Ishikawa (cell line): ENCODE results near the gene FIGNL1.

ENCODE experiments used
- CREB1 ChIP-seq: IDR thresholded peaks from 2 replicates; pipeline ENCODE4 v1.6.1; 2012; ENCODE audit warnings: low read depth
- EP300 ChIP-seq: IDR thresholded peaks from 2 replicates; pipeline ENCODE4 v1.6.1; 2012; ENCODE audit warnings: borderline replicate concordance
- RAD21 ChIP-seq: IDR thresholded peaks from 2 replicates; pipeline ENCODE4 v1.6.1; 2012; ENCODE audit warnings: low read depth
- REST ChIP-seq: IDR thresholded peaks from 2 replicates; pipeline ENCODE4 v1.6.1; 2012; ENCODE audit warnings: low read depth, mild to moderate bottlenecking
- USF1 ChIP-seq: IDR thresholded peaks from 2 replicates; pipeline ENCODE4 v1.6.1; 2012
- YY1 ChIP-seq: IDR thresholded peaks from 2 replicates; pipeline ENCODE4 v1.6.1; 2012; ENCODE audit warnings: low read depth
- ZBTB7A ChIP-seq: IDR thresholded peaks from 2 replicates; pipeline ENCODE4 v1.6.1; 2012; ENCODE audit warnings: low read depth
- TF ChIP-seq, protein P1 (sequence below): IDR thresholded peaks from 2 replicates; pipeline ENCODE4 v1.6.1; 2012

DNA sequence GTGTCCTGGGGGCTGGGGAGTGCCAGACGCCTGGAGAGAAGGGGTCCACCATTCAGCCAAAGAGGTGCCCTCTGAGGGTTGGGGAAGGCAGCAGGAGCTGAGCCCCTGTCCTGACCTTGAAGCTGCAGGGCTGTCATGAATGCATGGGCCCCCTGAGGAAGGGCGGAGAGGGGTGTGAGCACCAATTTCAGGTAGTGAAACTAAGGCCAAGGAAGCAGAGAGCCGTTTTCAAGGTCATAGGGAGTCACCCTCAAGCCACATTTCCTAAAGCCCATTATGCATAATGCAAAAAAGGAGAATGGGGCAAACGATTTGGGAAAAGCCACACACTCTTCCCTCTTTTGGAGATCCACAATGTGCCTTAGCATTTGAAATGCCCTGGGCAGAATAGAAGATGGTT, 37.2 kb downstream of the FIGNL1 start:
- TF ChIP-seq ZBTB7A (no peak), EP300 (no peak), YY1 (no peak), CREB1 (no peak), REST (no peak), USF1 (no peak), RAD21 (no peak)
- TF ChIP-seq, protein P1, sequence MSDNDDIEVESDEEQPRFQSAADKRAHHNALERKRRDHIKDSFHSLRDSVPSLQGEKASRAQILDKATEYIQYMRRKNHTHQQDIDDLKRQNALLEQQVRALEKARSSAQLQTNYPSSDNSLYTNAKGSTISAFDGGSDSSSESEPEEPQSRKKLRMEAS, result no peak
